GM19023 (cell line): ENCODE data around the gene MYOZ2.
"Not testable (repeated sequence)": the region's sequence is repeated elsewhere in the genome, so short reads cannot be mapped to it uniquely, and the experiment has no call there.

ENCODE experiments used
- ATAC-seq: cut with Tn5 transposase; IDR thresholded peaks from one replicate; pipeline ENCODE4 v1.9.1; 2021; ENCODE audit warnings: mild to moderate bottlenecking, moderate library complexity; ENCODE audit not compliant: unreplicated experiment

Gene MYOZ2

GRCh38 chr4:119125931-119126330 lies 9.7 kb upstream of the MYOZ2 start:
- ATAC-seq, result no peak

GRCh38 chr4:119128148-119128547 lies 7.5 kb upstream of the MYOZ2 start:
- ATAC-seq, result no peak

GRCh38 chr4:119130365-119131065 lies 5.1 kb upstream of the MYOZ2 start:
- ATAC-seq, result no peak

GRCh38 chr4:119131164-119131563 lies 4.5 kb upstream of the MYOZ2 start:
- ATAC-seq, result no peak

- ATAC-seq, result no peak
These were observed 3.3 kb upstream of the MYOZ2 start for GRCh38 chr4:119132306-119132705.

GRCh38 chr4:119136546-119136945 lies 914 bp downstream of the MYOZ2 start:
- no peak for ATAC-seq

- ATAC-seq, result no peak
These were observed 2.4 kb downstream of the MYOZ2 start for GRCh38 chr4:119138046-119138445.

GRCh38 chr4:119139311-119139710 lies 3.7 kb downstream of the MYOZ2 start:
- ATAC-seq, result no peak

GRCh38 chr4:119139822-119140252 lies 4.2 kb downstream of the MYOZ2 start:
- ATAC-seq, result no peak

GRCh38 chr4:119141283-119141682 lies 5.7 kb downstream of the MYOZ2 start:
- not testable (repeated sequence) for ATAC-seq

- ATAC-seq, result no peak
These were observed 7.2 kb downstream of the MYOZ2 start for GRCh38 chr4:119142833-119143232.

GRCh38 chr4:119143341-119143740 lies 7.7 kb downstream of the MYOZ2 start:
- ATAC-seq, result not testable (repeated sequence)

GRCh38 chr4:119149110-119149509 lies 13.5 kb downstream of the MYOZ2 start:
- ATAC-seq, result no peak

- ATAC-seq, result no peak
These were observed 15.5 kb downstream of the MYOZ2 start for GRCh38 chr4:119151161-119151560.

- no peak for ATAC-seq
These were observed 17.1 kb downstream of the MYOZ2 start for GRCh38 chr4:119152741-119153140.

- ATAC-seq, result no peak
These were observed 26.5 kb downstream of the MYOZ2 start for GRCh38 chr4:119162174-119162573.

- ATAC-seq, result no peak
These were observed 30.1 kb downstream of the MYOZ2 start for GRCh38 chr4:119165767-119166166.

- ATAC-seq, result no peak
These were observed 34.6 kb downstream of the MYOZ2 start for GRCh38 chr4:119170195-119170594.

GRCh38 chr4:119172223-119172622 lies 36.6 kb downstream of the MYOZ2 start:
- ATAC-seq, result no peak

GRCh38 chr4:119173729-119174361 lies 38.2 kb downstream of the MYOZ2 start:
- ATAC-seq, result not testable (repeated sequence)

GRCh38 chr4:119179011-119179410 lies 43.4 kb downstream of the MYOZ2 start:
- ATAC-seq, result no peak

GRCh38 chr4:119184128-119184527 lies 48.5 kb downstream of the MYOZ2 start:
- no peak for ATAC-seq

- ATAC-seq, result no peak
These were observed 54.0 kb downstream of the MYOZ2 start for GRCh38 chr4:119189638-119190037.
